Heart right ventricle (tissue), 16 donors: ENCODE results near the gene IPO5. TPM values are rescaled to one million over a fixed set of nuclear protein-coding genes. Genes with fewer than 3 reads are reported as not detected.
A peak's percentile ranks its signal among the peaks of the same experiment; 100 is the strongest.

ENCODE experiments used
- ATAC-seq, 8 donors: fragments of 200-7000 bp; cut with Tn5 transposase; one replicate each; pipeline ENCODE4 v1.9.1; 2020; ENCODE audit warnings: mild to moderate bottlenecking in 8 of 8, moderate library complexity in 8 of 8, moderate number of reproducible peaks in 1 of 8
- DNase-seq, 2 donors: peaks; one replicate each; pipeline ENCODE4 v3.0.0-alpha.2; 2020
- H3K27ac ChIP-seq, 10 donors: fragments of 200-600 bp; sonication (generic) in 2 of 10; one replicate each; pipeline versions ENCODE4 v1.5.0 to v1.8.0; 2020 to 2022; ENCODE audit warnings: mild to moderate bottlenecking in 3 of 10
- H3K27me3 ChIP-seq, 7 donors: fragments of 200-600 bp; one replicate each; pipeline ENCODE4 v1.8.0; 2021 to 2022; ENCODE audit warnings: mild to moderate bottlenecking in 2 of 7
- H3K36me3 ChIP-seq, 9 donors: fragments of 200-600 bp; sonication (generic) in 1 of 9; one replicate each; pipeline versions ENCODE4 v1.5.0 to v1.8.0; 2020 to 2022; ENCODE audit warnings: mild to moderate bottlenecking in 2 of 9
- H3K4me1 ChIP-seq, 9 donors: fragments of 200-600 bp; sonication (generic) in 1 of 9; one replicate each; pipeline versions ENCODE4 v1.5.0 to v1.8.0; 2020 to 2022; ENCODE audit warnings: mild to moderate bottlenecking in 4 of 9
- H3K4me3 ChIP-seq, 10 donors: fragments of 200-600 bp; sonication (generic) in 2 of 10; one replicate each; pipeline versions ENCODE4 v1.5.0 to v1.8.0; 2020 to 2022; ENCODE audit warnings: mild to moderate bottlenecking in 7 of 10, moderate library complexity in 2 of 10
- H3K9me3 ChIP-seq, 11 donors: fragments of 200-600 bp in 10 of 11; sonication (generic) in 2 of 11; one replicate each; pipeline versions ENCODE4 v1.5.0 to v1.8.0; 2013 to 2022; ENCODE audit warnings: mild to moderate bottlenecking in 2 of 11, control low read depth in 1 of 11, moderate library complexity in 1 of 11
- WGBS, 2 donors: extraction: QIAGEN DNeasy Blood & Tissue Kit; methylation state at CpG; one replicate each; pipeline ENCODE4 v1.1.7; 2013; ENCODE audit warnings: inconsistent platforms in 1 of 2; 5-methylcytosine and 5-hydroxymethylcytosine counted together
- intact Hi-C, 10 donors: fragments of 100-400 bp; cut with DNase I; formaldehyde crosslinking; loops; one replicate each; pipeline versions ENCODE4 v1.11.1 to v1.14.2; 2022
- polyA plus RNA-seq, 2 donors: library from polyadenylated mRNA; stranded (reverse); fragments of 200-250 nt; gene quantifications; one replicate each; pipeline ENCODE4 v1.2.3, GENCODE V29; 2013
- total RNA-seq, 10 donors: library from RNA; stranded (reverse); fragmentation: NEBNext Ultra II Directional in 3 of 10; extraction: Animal tissue kit (Norgen Biotek cat#: 25700) in 3 of 10; gene quantifications; one replicate each; pipeline versions ENCODE4 v1.2.1 to v1.2.4, GENCODE V29; 2021 to 2023
- TF ChIP-seq, protein P1 (sequence below), 9 donors: fragments of 200-600 bp; sonication (generic) in 2 of 9; IDR thresholded peaks; one replicate each; pipeline versions ENCODE4 v1.5.0 to v1.8.0; 2021 to 2022; ENCODE audit warnings: antibody characterized with exemption in 9 of 9, mild to moderate bottlenecking in 5 of 9, moderate library complexity in 1 of 9
- donor health status: Arrhythmogenic right ventricular cardiomyopathy.
- donor health status: ischemic (EF 13 %, LVEDD 7.1; RV severe dilation, severe dysfunction).
- donor health status: healthy with polysubstance abuse.
- donor health status: DM: no; HTN: yes; CAD: no.
- donor health status: DM: no; HTN: no; CAD: no.
- donor health status: ischemic (EF 25% LVEDD 6.9; RV normal size, moderate dysfunction).
- donor health status: ischemic (EF 25% LVEDD 5.7; RV mildly dilated, moderate dysfunction).
- donor health status: healthy.
- donor health status: DM: yes; HTN: yes; CAD: no.
- donor health status: Ischemic cardiomyopathy.
- donor health status: ischemic (EF 35%, LVEDD 5.7; RV mildly dilated, moderate dysfunction).
- donor health status: nonischemic (EF 11% LVEDD 7.7; RV severe dilation, severe dysfunction).
- donor health status: DM: yes; HTN: yes; CAD: no.
- donor health status: PGD.
- donor health status: ischemic (EF 29% LVEDD 5.4; RV normal size, mild dysfunction).
- donor health status: nonischemic (EF 23%, LVEDD 6.1; RV moderate dilation, normal function).

Gene IPO5
- total and polyA plus RNA-seq, 12 donors = 17.0 to 149 (median 115) TPM

- DNase-seq (no peak), ATAC-seq (no peak)
- Histone ChIP-seq H3K4me3 (no peak overlapping the region), H3K9me3 (peaks cover 0 to 11% (median 0%) of the 10 kb centered on the region in 11 donors), H3K4me1 (no peaks in the 10 kb centered on the region), H3K27me3 (no peaks in the 10 kb centered on the region), H3K27ac (no peak overlapping the region), H3K36me3 (no peaks in the 10 kb centered on the region)
- TF ChIP-seq, protein P1, sequence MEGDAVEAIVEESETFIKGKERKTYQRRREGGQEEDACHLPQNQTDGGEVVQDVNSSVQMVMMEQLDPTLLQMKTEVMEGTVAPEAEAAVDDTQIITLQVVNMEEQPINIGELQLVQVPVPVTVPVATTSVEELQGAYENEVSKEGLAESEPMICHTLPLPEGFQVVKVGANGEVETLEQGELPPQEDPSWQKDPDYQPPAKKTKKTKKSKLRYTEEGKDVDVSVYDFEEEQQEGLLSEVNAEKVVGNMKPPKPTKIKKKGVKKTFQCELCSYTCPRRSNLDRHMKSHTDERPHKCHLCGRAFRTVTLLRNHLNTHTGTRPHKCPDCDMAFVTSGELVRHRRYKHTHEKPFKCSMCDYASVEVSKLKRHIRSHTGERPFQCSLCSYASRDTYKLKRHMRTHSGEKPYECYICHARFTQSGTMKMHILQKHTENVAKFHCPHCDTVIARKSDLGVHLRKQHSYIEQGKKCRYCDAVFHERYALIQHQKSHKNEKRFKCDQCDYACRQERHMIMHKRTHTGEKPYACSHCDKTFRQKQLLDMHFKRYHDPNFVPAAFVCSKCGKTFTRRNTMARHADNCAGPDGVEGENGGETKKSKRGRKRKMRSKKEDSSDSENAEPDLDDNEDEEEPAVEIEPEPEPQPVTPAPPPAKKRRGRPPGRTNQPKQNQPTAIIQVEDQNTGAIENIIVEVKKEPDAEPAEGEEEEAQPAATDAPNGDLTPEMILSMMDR (IDR thresholded peaks at IDR 0.05) = no peak
- WGBS, 2 donors = 91 to 92% methylated on average over 6 of the region's 6 CpGs
- intact Hi-C loops = no loop called here
Measured at GRCh38 chr13:98055623-98056022, 102.1 kb downstream of the IPO5 start.

DNA sequence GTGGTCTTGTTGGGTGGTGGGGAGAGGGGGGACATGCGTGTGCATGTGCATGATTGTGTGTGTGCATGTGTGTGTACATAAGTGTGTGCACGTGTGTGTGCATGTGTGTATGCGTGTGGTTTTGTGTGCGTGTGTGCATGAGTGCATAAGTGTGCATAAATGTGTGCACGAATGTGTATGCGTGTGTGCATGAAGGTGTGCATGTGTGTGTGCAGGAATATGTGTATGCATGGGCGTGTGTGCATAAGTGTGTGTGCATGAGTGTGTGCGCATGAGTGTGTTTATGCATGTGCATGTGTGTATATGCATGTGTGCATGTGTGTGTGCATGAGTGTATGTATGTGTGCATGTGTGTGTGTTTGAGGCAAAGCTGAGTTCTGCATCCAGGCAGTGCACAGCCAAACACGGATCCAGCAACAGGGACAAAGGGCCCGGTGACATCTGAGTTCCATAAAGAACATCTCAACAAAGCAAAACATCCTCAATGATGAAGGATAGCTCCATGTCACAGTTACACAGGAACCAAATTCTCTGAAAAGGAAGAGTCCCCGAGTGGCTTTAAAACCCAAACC is 103.5 kb downstream of the IPO5 start:
- no peaks in the 10 kb centered on the region for H3K4me1 ChIP-seq
- 93 to 94% methylated on average over 11 of the region's 11 CpGs for WGBS, 2 donors
- intact Hi-C loops = no loop called here
- TF ChIP-seq, protein P1 (IDR thresholded peaks at IDR 0.05) = no peak
- H3K9me3 ChIP-seq = peaks cover 0 to 11% (median 0%) of the 10 kb centered on the region in 11 donors
- no peak overlapping the region for H3K27ac ChIP-seq
- H3K36me3 ChIP-seq = no peaks in the 10 kb centered on the region
- H3K27me3 ChIP-seq = no peaks in the 10 kb centered on the region
- no peak for DNase-seq
- H3K4me3 ChIP-seq = no peak overlapping the region
- ATAC-seq = no peak

GRCh38 chr13:98059276-98059675 is 105.8 kb downstream of the IPO5 start:
- DNase-seq (no peak), ATAC-seq (no peak)
- H3K27me3 ChIP-seq = no peaks in the 10 kb centered on the region
- no peaks in the 10 kb centered on the region for H3K36me3 ChIP-seq
- 77 to 82% methylated on average over 7 of the region's 7 CpGs for WGBS, 2 donors
- H3K27ac ChIP-seq = no peak overlapping the region
- intact Hi-C loops = no loop called here
- TF ChIP-seq, protein P1 (IDR thresholded peaks at IDR 0.05) = no peak
- H3K4me3 ChIP-seq = no peak overlapping the region
- H3K9me3 ChIP-seq = no peaks in the 10 kb centered on the region
- no peaks in the 10 kb centered on the region for H3K4me1 ChIP-seq

DNA sequence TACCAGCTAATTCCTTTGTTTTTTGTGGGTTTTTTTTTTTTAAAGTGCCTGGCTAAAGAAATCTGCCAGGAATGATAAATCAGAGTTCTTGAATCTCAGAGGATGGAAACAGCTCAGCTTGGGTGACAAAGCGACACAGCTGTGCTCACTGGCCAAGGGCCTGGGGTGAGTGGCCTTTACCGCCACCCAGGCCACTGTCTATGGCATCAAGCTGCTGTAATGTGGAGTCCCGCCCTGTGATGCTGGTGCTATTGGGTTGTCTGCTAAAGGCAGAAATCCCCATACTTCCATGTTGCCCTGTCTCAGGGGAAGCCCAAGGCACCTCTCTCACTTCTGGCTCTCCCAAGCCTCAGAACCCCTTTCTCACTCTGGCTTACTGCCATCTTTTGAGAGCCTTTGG is 106.8 kb downstream of the IPO5 start:
- intact Hi-C loops = no loop called here
- no peaks in the 10 kb centered on the region for H3K27me3 ChIP-seq
- H3K36me3 ChIP-seq = no peaks in the 10 kb centered on the region
- ATAC-seq (peak in 1 of 8 donors; percentile 39), DNase-seq (no peak)
- TF ChIP-seq, protein P1 (IDR thresholded peaks at IDR 0.05) = no peak
- no peaks in the 10 kb centered on the region for H3K9me3 ChIP-seq
- WGBS, 2 donors = 86 to 91% methylated on average over 3 of the region's 3 CpGs
- H3K27ac ChIP-seq = no peak overlapping the region
- no peaks in the 10 kb centered on the region for H3K4me1 ChIP-seq
- H3K4me3 ChIP-seq = no peak overlapping the region
